ENCODE results near the gene CAB39. TPM values are rescaled to one million over a fixed set of nuclear protein-coding genes. Genes with fewer than 3 reads are reported as not detected.

Gene CAB39
- total and polyA plus RNA-seq, 2 donors (not counting 1 experiment from before 2014, with no cell fraction given): 21.7 to 75.7 TPM

DNA sequence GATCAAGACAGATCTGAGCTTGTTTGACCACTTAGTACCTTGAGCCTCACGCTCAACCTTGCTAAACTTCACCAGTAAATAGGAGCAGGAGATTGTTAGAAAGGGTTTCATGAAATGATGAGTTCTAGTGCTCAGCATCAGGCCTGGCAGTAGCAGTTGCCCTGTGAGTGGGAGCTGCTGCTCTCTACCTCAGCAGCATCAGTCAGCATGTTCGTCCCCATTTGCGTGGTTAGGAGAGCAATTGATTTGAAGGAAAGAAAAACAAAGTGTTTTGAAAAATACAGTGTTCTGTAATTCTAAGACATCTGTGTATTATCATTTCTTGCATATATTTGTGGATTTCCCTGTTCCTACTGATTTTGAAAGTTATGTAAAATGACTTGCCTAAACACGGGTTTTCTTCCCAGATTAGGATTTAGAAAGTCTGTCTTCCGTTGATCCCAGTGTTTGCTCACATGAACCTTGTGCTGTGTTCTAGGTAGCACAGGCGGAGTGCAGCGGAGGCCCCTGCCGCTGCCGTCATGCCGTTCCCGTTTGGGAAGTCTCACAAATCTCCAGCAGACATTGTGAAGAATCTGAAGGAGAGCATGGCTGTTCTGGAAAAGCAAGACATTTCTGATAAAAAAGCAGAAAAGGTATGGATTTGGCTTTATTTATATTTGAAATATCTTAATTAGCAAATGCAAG is 47.0 kb downstream of the CAB39 start:
- peaks cover 62% of the 10 kb centered on the region for H3K79me2 ChIP-seq (ENCODE audit: control insufficient read depth, insufficient read depth, low read length)
- H3K27me3 Mint-ChIP-seq: no peaks in the 10 kb centered on the region
- no peak overlapping the region for H3K4me2 ChIP-seq (replicated peaks; ENCODE audit: low read depth, low read length, poor library complexity, severe bottlenecking)
- no peak overlapping the region for H3K4me3 Mint-ChIP-seq
- ATAC-seq (ENCODE audit: low read depth) (no peak), DNase-seq (no peak)
- H3K4me3 ChIP-seq (ENCODE audit: control extremely low read depth in 1 of 5, extremely low read depth in 1 of 5, insufficient read depth in 1 of 5, low read depth in 2 of 5, low read length in 4 of 5): no peak overlapping the region
- H3K4me1 ChIP-seq (ENCODE audit: control insufficient read depth in 2 of 2, insufficient read depth in 2 of 2, low read length in 2 of 2): peaks cover 0 to 5% of the 10 kb centered on the region in 2 donors
- no peak overlapping the region for H2AFZ ChIP-seq (ENCODE audit: insufficient read depth, low read depth, low read length, poor library complexity, severe bottlenecking)
- ChIA-PET CTCF (interaction anchor here (1.0 to 1.4 kb wide), 2 partner anchors 11 to 227 kb away, joined by 3 to 4 read pairs; no protein-coding TSS in a partner anchor), POLR2A (no interaction called here)
- intact Hi-C loops (cut with micrococcal nuclease): no loop called here
- 96% methylated on average over 9 of the region's 11 CpGs for WGBS (ENCODE audit: insufficient coverage)
- no peaks in the 10 kb centered on the region for H3K27me3 ChIP-seq (replicated peaks in 1 of 4; ENCODE audit: control extremely low read depth in 1 of 4, control insufficient read depth in 3 of 4, insufficient read depth in 4 of 4, low read length in 3 of 4)
- H3K9me3 ChIP-seq (ENCODE audit: control extremely low read depth in 1 of 3, control insufficient read depth in 2 of 3, insufficient read depth in 1 of 3, low read length in 2 of 3): no peaks in the 10 kb centered on the region
- no peak overlapping the region for H3K9ac ChIP-seq (ENCODE audit: low read length)
- H3K27ac ChIP-seq (ENCODE audit: low read length in 2 of 2): no peak overlapping the region
- TF ChIP-seq EZH2 (IDR thresholded peaks at IDR 0.05; ENCODE audit: borderline replicate concordance, insufficient read depth, low read depth, low read length, poor library complexity, severe bottlenecking): no peak
- TF ChIP-seq, protein P1, sequence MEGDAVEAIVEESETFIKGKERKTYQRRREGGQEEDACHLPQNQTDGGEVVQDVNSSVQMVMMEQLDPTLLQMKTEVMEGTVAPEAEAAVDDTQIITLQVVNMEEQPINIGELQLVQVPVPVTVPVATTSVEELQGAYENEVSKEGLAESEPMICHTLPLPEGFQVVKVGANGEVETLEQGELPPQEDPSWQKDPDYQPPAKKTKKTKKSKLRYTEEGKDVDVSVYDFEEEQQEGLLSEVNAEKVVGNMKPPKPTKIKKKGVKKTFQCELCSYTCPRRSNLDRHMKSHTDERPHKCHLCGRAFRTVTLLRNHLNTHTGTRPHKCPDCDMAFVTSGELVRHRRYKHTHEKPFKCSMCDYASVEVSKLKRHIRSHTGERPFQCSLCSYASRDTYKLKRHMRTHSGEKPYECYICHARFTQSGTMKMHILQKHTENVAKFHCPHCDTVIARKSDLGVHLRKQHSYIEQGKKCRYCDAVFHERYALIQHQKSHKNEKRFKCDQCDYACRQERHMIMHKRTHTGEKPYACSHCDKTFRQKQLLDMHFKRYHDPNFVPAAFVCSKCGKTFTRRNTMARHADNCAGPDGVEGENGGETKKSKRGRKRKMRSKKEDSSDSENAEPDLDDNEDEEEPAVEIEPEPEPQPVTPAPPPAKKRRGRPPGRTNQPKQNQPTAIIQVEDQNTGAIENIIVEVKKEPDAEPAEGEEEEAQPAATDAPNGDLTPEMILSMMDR (IDR thresholded peaks at IDR 0.05): no peak
- peaks cover 35% of the 10 kb centered on the region for H4K20me1 ChIP-seq (ENCODE audit: control insufficient read depth, insufficient read depth, low read length, poor library complexity, severe bottlenecking)
- peaks cover 14 to 40% of the 10 kb centered on the region in 2 experiments for H3K36me3 ChIP-seq (replicated peaks in 1 of 2; ENCODE audit: control extremely low read depth in 1 of 2, control insufficient read depth in 1 of 2, extremely low read depth in 1 of 2, insufficient read depth in 2 of 2, low read length in 1 of 2)
- H3K27ac Mint-ChIP-seq: peak overlapping the region; percentile 37
- peaks cover 38% of the 10 kb centered on the region for H3K4me1 Mint-ChIP-seq
- H3K9me3 Mint-ChIP-seq (ENCODE audit: insufficient read depth): no peaks in the 10 kb centered on the region

DNA sequence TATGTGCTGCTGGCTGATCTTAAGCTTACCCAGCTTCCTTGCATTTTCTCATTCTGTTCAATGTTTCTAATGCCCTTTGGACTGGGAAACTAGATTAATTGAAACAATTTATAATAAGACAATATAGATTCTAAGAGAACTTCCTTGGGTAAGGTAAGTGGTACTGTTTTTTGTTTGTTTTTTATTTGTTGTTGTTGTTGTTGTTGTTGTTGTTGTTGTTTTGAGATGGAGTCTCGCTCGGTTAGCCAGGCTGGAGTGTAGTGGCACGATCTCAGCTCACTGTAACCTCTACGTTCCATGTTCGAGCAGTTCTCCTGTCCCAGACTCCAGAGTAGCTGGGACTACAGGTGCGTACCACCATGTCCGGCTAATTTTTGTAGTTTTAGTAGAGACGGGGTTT is 49.1 kb downstream of the CAB39 start:
- Histone ChIP-seq H3K4me3 (ENCODE audit: control extremely low read depth in 1 of 5, extremely low read depth in 1 of 5, insufficient read depth in 1 of 5, low read depth in 2 of 5, low read length in 4 of 5) (no peak overlapping the region), H4K20me1 (ENCODE audit: control insufficient read depth, insufficient read depth, low read length, poor library complexity, severe bottlenecking) (peaks cover 17% of the 10 kb centered on the region), H3K4me1 (ENCODE audit: control insufficient read depth in 2 of 2, insufficient read depth in 2 of 2, low read length in 2 of 2) (peaks cover 0 to 5% of the 10 kb centered on the region in 2 donors), H3K9ac (ENCODE audit: low read length) (no peak overlapping the region), H3K27me3 (replicated peaks in 1 of 4; ENCODE audit: control extremely low read depth in 1 of 4, control insufficient read depth in 3 of 4, insufficient read depth in 4 of 4, low read length in 3 of 4) (no peaks in the 10 kb centered on the region), H3K36me3 (replicated peaks in 1 of 2; ENCODE audit: control extremely low read depth in 1 of 2, control insufficient read depth in 1 of 2, extremely low read depth in 1 of 2, insufficient read depth in 2 of 2, low read length in 1 of 2) (peaks cover 19 to 53% of the 10 kb centered on the region in 2 experiments), H2AFZ (ENCODE audit: insufficient read depth, low read depth, low read length, poor library complexity, severe bottlenecking) (no peak overlapping the region), H3K9me3 (ENCODE audit: control extremely low read depth in 1 of 3, control insufficient read depth in 2 of 3, insufficient read depth in 1 of 3, low read length in 2 of 3) (no peaks in the 10 kb centered on the region), H3K4me2 (replicated peaks; ENCODE audit: low read depth, low read length, poor library complexity, severe bottlenecking) (no peak overlapping the region), H3K27ac (ENCODE audit: low read length in 2 of 2) (no peak overlapping the region), H3K79me2 (ENCODE audit: control insufficient read depth, insufficient read depth, low read length) (peaks cover 63% of the 10 kb centered on the region)
- TF ChIP-seq, protein P1 (IDR thresholded peaks at IDR 0.05): no peak
- TF ChIP-seq EZH2 (IDR thresholded peaks at IDR 0.05; ENCODE audit: borderline replicate concordance, insufficient read depth, low read depth, low read length, poor library complexity, severe bottlenecking): no peak
- DNase-seq: no peak
- CTCF ChIA-PET: interaction anchor here (0.9 to 1.2 kb wide), 3 partner anchors 37 to 147 kb away, joined by 3 to 6 read pairs (median 6); no protein-coding TSS in a partner anchor
- Mint-ChIP-seq H3K9me3 (ENCODE audit: insufficient read depth) (no peaks in the 10 kb centered on the region), H3K4me3 (no peak overlapping the region), H3K27ac (no peak overlapping the region), H3K4me1 (peaks cover 27% of the 10 kb centered on the region), H3K27me3 (no peaks in the 10 kb centered on the region)
- intact Hi-C loops (cut with micrococcal nuclease): no loop called here
- 97% methylated on average over 8 of the region's 8 CpGs for WGBS (ENCODE audit: insufficient coverage)
- POLR2A ChIA-PET: no interaction called here
- no peak for ATAC-seq (ENCODE audit: low read depth)

Measured in B cell (primary cell).